ENCODE data around the gene TRDN. TPM values are rescaled to one million over a fixed set of nuclear protein-coding genes. Genes with fewer than 3 reads are reported as not detected.

The TRDN gene
- total RNA-seq: not detected in 2 replicates

DNA sequence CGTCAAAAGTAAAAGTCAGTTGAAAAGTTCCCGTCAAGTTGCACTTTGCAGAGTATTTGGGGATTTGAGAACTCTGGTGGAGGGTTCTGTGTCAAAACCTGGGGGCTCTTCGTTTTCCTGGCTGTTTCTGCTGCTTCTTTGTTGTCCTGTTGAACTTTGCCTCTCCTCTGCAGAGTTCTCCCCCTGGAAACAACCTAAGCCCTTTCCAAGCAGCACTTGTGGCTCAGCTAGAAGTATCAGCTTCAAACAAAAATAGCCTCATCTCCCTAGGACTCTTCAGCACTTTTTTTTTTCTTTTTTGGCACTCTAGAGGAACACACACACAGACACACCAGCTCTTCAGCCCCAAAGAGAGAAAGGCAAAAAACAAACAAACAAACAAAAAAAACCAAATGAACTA lies at the start of gene TRDN:
TRDN (minus strand) TSS at position 169 of the 400 bp plus-strand sequence. CDS start 175 bp downstream, outside the sequence.

Other genes with a start within 250 kb of the TRDN start
- gene NKAIN2, start 166.9 kb upstream of the TRDN start, total RNA-seq: not detected in 2 replicates